Keratinocyte (primary cell): Measurements from ENCODE around the gene AFAP1L1.

Experiments
- EZH2 ChIP-seq: IDR thresholded peaks from one replicate; pipeline ENCODE4 v1.6.1; 2012; ENCODE audit warnings: inconsistent platforms, mild to moderate bottlenecking, low read length, moderate library complexity
- TF ChIP-seq, protein P1 (sequence below), 3 experiments: IDR thresholded peaks in 1 of 3; conservative IDR thresholded peaks in 1 of 3; optimal IDR thresholded peaks in 1 of 3; 2 replicates in 2 of 3; 3 replicates in 1 of 3; pipeline versions ENCODE3 to v1.5.1; 2011; ENCODE audit warnings: low read length in 3 of 3, mild to moderate bottlenecking in 3 of 3, moderate library complexity in 2 of 3, control low read depth in 1 of 3, inconsistent platforms in 1 of 3; ENCODE audit not compliant: insufficient read depth in 2 of 3; ENCODE audit errors: extremely low read depth in 1 of 3

DNA sequence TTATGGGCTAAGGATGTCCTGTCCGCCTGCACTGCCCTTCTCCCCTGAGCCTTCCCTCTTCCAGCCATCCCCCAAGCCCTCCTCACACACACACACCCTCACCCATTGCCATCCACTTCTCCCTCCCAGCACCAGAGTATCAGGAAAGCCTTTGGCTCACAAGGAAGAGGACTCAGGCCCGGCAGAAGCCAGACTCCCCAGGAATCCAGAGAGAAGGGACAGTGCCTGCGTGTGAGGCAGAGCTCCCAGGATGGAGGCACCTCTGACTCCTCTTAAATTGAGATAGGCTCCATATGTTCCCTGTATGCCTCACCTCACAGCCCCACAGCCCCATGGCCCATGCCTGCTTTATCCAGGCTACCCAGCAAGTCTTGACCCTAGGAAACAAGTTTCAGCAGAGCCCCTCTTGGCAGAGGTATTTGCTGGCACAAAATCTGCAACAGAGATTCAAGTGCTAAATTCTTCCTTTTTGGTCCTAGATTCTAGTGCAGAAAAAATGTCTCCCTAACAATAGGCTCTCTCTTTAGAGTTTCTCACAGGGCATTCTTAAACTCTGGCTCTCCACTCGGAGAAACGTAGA, 106.7 kb downstream of the AFAP1L1 start:
- TF ChIP-seq, protein P1, sequence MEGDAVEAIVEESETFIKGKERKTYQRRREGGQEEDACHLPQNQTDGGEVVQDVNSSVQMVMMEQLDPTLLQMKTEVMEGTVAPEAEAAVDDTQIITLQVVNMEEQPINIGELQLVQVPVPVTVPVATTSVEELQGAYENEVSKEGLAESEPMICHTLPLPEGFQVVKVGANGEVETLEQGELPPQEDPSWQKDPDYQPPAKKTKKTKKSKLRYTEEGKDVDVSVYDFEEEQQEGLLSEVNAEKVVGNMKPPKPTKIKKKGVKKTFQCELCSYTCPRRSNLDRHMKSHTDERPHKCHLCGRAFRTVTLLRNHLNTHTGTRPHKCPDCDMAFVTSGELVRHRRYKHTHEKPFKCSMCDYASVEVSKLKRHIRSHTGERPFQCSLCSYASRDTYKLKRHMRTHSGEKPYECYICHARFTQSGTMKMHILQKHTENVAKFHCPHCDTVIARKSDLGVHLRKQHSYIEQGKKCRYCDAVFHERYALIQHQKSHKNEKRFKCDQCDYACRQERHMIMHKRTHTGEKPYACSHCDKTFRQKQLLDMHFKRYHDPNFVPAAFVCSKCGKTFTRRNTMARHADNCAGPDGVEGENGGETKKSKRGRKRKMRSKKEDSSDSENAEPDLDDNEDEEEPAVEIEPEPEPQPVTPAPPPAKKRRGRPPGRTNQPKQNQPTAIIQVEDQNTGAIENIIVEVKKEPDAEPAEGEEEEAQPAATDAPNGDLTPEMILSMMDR (optimal IDR thresholded peaks at IDR 0.05 in 1 of 3, IDR thresholded peaks at IDR 0.05 in 1 of 3, conservative IDR thresholded peaks at IDR 0.05 in 1 of 3; ENCODE audit: extremely low read depth in 1 of 3, insufficient read depth in 2 of 3, low read length in 3 of 3): no peak
- TF ChIP-seq EZH2: no peak
